Mesothelial cell of epicardium (in vitro differentiated cells): ENCODE measurements around the gene ST6GALNAC2. TPM values are rescaled to one million over a fixed set of nuclear protein-coding genes. Genes with fewer than 3 reads are reported as not detected.
"Not testable (repeated sequence)": the region's sequence is repeated elsewhere in the genome, so short reads cannot be mapped to it uniquely, and the experiment has no call there.

Experiments used
- DNase-seq, 2 experiments: peaks; one replicate each; pipeline ENCODE4 v3.0.0; 2021; ENCODE audit warnings: low spot score in 2 of 2; ENCODE audit not compliant: unreplicated experiment in 2 of 2
- H3K27ac Mint-ChIP-seq: 2 replicates; pipeline ENCODE4 v1.8.0; 2021; ENCODE audit warnings: mixed read lengths
- H3K27me3 Mint-ChIP-seq: 2 replicates; pipeline ENCODE4 v1.8.0; 2021; ENCODE audit warnings: low read depth, mixed read lengths
- H3K36me3 Mint-ChIP-seq: 2 replicates; pipeline ENCODE4 v1.8.0; 2021; ENCODE audit warnings: mixed read lengths
- H3K4me1 Mint-ChIP-seq: 2 replicates; pipeline ENCODE4 v1.8.0; 2021; ENCODE audit warnings: mixed read lengths
- H3K4me3 Mint-ChIP-seq: 2 replicates; pipeline ENCODE4 v1.8.0; 2021; ENCODE audit warnings: mild to moderate bottlenecking, moderate library complexity, mixed read lengths
- H3K9me3 Mint-ChIP-seq: 2 replicates; pipeline ENCODE4 v1.8.0; 2021; ENCODE audit warnings: mixed read lengths
- CTCF ChIP-seq: fragments of 200-600 bp; sonication (generic); IDR thresholded peaks from one replicate; pipeline ENCODE4 v1.5.0; 2021; ENCODE audit warnings: antibody characterized with exemption; ENCODE audit not compliant: unreplicated experiment
- total RNA-seq: library from RNA; stranded (reverse); gene quantifications from 3 replicates; pipeline ENCODE4 v1.2.1, GENCODE V29; 2021

The ST6GALNAC2 gene
- total RNA-seq, 1 donor from 2014 or later, result 1.3 TPM

GRCh38 chr17:76528156-76528527 is 57.5 kb downstream of the ST6GALNAC2 start:
- Mint-ChIP-seq H3K36me3 (no peaks in the 10 kb centered on the region), H3K4me1 (peaks cover 42% of the 10 kb centered on the region), H3K27ac (no peak overlapping the region), H3K27me3 (peaks cover 6% of the 10 kb centered on the region), H3K4me3 (no peak overlapping the region), H3K9me3 (no peaks in the 10 kb centered on the region)
- TF ChIP-seq CTCF, result no peak
- no peak for DNase-seq

GRCh38 chr17:76527430-76528111 is 58.1 kb downstream of the ST6GALNAC2 start:
- H3K27ac Mint-ChIP-seq, result peak overlapping the region; percentile 8
- H3K9me3 Mint-ChIP-seq, result no peaks in the 10 kb centered on the region
- H3K4me3 Mint-ChIP-seq, result no peak overlapping the region
- DNase-seq, result no peak
- peaks cover 9% of the 10 kb centered on the region for H3K27me3 Mint-ChIP-seq
- peaks cover 45% of the 10 kb centered on the region for H3K4me1 Mint-ChIP-seq
- no peak for TF ChIP-seq CTCF
- no peaks in the 10 kb centered on the region for H3K36me3 Mint-ChIP-seq

GRCh38 chr17:76527016-76527415 is 58.6 kb downstream of the ST6GALNAC2 start:
- H3K9me3 Mint-ChIP-seq, H3K4me3 Mint-ChIP-seq, H3K36me3 Mint-ChIP-seq, H3K27me3 Mint-ChIP-seq, DNase-seq: not testable (repeated sequence)
- H3K27ac Mint-ChIP-seq, result peak overlapping the region; percentile 8
- peaks cover 42% of the 10 kb centered on the region for H3K4me1 Mint-ChIP-seq

- H3K27ac Mint-ChIP-seq, DNase-seq, H3K4me3 Mint-ChIP-seq, H3K27me3 Mint-ChIP-seq, H3K36me3 Mint-ChIP-seq, H3K9me3 Mint-ChIP-seq: not testable (repeated sequence)
- peaks cover 37% of the 10 kb centered on the region for H3K4me1 Mint-ChIP-seq
These were observed 60.2 kb downstream of the ST6GALNAC2 start for GRCh38 chr17:76525513-76525833.

- H3K4me3 Mint-ChIP-seq, result no peak overlapping the region
- DNase-seq, result no peak
- peaks cover 9% of the 10 kb centered on the region for H3K27me3 Mint-ChIP-seq
- no peaks in the 10 kb centered on the region for H3K9me3 Mint-ChIP-seq
- H3K27ac Mint-ChIP-seq, result peak overlapping the region; percentile 43
- no peaks in the 10 kb centered on the region for H3K36me3 Mint-ChIP-seq
- peaks cover 32% of the 10 kb centered on the region for H3K4me1 Mint-ChIP-seq
- no peak for TF ChIP-seq CTCF
These were observed 60.8 kb downstream of the ST6GALNAC2 start for GRCh38 chr17:76524598-76525512.

GRCh38 chr17:76523084-76524037 is 62.3 kb downstream of the ST6GALNAC2 start:
- Mint-ChIP-seq H3K36me3 (no peaks in the 10 kb centered on the region), H3K4me3 (peak overlapping the region; percentile 44), H3K27me3 (peaks cover 9% of the 10 kb centered on the region), H3K27ac (no peak overlapping the region), H3K9me3 (no peaks in the 10 kb centered on the region), H3K4me1 (peaks cover 31% of the 10 kb centered on the region)
- peak; percentile 99 for TF ChIP-seq CTCF
- DNase-seq, result peak; percentile 67 to 92

- H3K27me3 Mint-ChIP-seq, H3K4me3 Mint-ChIP-seq: not testable (repeated sequence)
These were observed 64.0 kb downstream of the ST6GALNAC2 start for GRCh38 chr17:76521683-76522082.

More at GRCh38 chr17:76521683-76522082, 64.0 kb downstream of the ST6GALNAC2 start:
- H3K9me3 Mint-ChIP-seq, H3K36me3 Mint-ChIP-seq, H3K27ac Mint-ChIP-seq, DNase-seq: not testable (repeated sequence)
- peaks cover 24% of the 10 kb centered on the region for H3K4me1 Mint-ChIP-seq
